GM12873 (cell line): ENCODE results near the gene PRRT1.

Experiments
- CTCF ChIP-seq: IDR thresholded peaks from 2 replicates; pipeline ENCODE4 v1.5.1; 2012; ENCODE audit warnings: low read depth, mild to moderate bottlenecking, moderate library complexity, low read length, control low read depth; ENCODE audit not compliant: insufficient read depth; ENCODE audit errors: missing control alignments

PRRT1 gene

DNA sequence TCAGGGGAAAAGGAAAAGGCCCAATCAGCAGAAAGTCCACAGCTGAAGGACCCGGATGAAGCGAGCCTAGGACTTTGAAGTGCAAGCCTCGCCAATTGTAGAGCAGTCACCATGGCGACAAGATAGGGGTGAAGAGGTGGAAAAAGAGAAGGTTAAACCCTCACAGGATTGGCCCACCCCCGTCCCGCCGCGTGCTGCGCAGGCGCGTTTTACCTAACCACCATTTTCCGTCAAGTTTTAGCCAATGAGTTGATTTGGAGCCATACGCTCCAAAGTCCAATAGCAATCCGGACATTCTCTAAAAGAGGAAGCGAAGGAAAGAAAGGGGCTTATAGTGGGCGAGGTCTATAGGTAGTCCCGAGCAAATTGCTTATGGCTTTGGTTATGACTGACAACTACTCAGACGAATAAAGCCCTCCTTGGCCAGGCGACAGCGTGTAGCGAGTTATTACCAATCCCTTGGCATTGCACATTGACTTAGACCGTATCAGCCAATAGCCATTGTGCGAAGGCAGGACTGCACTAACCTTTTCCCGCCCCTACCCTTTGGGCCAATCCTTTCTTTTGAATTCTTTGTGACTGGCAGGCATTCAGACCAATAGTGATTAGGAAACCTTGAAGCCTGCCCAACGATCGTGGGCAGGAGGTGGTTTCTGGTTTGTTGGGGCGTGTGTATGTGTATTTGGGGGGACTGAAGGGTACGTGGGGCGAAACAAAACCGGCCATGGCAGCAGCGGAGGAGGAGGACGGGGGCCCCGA lies 26.2 kb upstream of the PRRT1 start, which contains the start of gene RNF5:
Gene RNF5, plus strand, starts transcription at position 618 of the 759 bp plus-strand sequence. Its CDS starts 107 bp downstream, at position 725.
- TF ChIP-seq CTCF = no peak

GRCh38 chr6:32177183-32177787 lies 25.5 kb upstream of the PRRT1 start:
- TF ChIP-seq CTCF = no peak

GRCh38 chr6:32176476-32177182 lies 24.9 kb upstream of the PRRT1 start:
- TF ChIP-seq CTCF = no peak

GRCh38 chr6:32175711-32176475 lies 24.2 kb upstream of the PRRT1 start, which contains the start of gene AGPAT1:
AGPAT1 (minus strand) TSS chr6:32176084; CDS start chr6:32171496, 4,588 bp downstream.
- no peak for TF ChIP-seq CTCF

DNA sequence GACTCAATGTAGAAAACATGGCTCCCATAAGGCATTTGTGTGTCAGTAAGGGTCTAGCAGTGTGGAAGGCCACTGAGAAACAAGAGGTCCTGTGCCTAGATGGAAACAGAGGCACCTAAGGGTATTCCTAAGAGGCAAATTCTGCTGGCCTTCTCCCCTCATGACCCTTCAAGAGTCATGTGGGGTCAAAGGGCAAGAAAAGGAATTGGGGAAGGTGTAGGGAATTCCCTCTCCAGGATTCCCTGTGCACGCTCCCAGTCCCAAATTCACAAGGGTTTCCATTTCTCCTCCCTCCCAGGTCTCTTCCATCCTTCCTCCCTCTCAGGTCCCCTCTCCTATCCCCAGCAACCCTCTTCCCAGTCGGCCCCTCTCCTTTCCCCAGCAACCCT lies 23.6 kb upstream of the PRRT1 start:
- no peak for TF ChIP-seq CTCF

GRCh38 chr6:32174416-32174815 lies 22.7 kb upstream of the PRRT1 start:
- TF ChIP-seq CTCF = no peak
